ENCODE results near the gene EIF2B2.
"Not testable (repeated sequence)": the region's sequence is repeated elsewhere in the genome, so short reads cannot be mapped to it uniquely, and the experiment has no call there.

Gene EIF2B2

DNA sequence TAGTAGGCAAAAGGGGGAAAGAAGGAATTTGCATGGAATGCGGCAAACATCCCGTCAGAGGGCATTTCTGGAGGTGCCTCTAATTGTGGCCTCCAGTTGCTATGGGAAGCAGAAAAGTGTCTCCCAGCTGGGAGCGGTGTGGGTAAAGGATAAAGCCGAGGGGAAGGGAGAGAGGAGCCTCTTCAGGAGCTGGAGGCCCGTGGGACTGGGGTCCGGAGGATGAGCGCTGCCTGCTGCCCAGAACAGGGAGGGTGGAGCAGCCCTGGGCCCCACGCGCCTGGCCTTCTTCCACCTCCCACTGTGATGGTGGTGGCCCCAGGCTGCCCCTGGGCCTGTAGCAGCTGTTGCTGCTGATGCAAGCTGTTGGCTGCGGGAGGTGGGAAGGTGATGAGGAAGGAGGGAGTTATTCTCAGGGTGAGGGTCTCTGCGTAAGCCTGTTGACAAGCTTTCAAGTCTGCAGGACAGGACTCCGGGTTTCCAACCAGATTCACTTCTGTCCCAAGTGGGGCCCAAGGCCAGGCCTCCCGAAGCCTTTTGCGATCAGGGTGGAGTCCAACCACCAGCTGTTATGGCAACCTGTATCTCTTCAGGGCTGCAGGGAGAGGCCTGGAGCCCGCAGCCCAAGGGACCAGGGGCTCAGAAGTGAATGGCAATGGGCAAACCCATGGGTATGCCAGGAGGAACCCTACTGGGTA lies 28.2 kb upstream of the EIF2B2 start:
- DNase-seq, result no peak

DNA sequence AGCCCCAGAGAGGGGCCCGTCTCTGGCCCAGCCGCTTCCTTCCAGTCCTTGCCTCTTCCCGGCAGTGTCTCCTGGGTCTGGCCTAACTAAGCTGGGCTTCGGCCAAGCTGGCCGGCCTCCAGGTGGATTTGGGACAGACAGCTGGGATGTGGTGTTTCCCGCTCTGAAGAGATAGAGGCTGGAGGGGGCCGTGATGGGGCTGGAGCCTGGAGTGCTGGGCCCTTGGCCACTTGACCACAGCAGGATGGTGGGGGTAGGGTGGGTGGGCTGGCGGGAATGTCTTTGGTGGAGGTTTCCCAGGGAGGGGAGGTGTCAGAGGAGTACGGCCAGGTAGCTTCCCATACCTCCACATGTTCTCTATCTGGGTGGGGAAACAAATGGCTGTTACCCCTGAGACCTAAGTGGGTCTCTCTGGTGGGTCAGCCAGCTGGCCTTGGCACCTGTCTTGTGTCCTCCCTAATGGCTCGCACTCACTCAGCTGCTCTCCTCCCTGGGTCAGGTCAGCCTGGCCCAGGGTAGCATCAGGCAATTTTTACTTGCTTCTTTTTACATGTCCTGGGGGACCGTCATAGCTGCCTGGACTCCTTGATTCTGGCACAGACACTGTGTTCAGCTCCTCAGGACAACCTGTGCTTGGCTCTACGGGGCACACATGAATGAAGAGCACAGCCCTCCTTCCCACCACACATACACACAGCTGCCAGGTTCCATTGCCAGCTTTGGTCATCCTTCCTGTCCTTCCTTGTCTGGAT lies 27.5 kb upstream of the EIF2B2 start:
- DNase-seq, result no peak

DNA sequence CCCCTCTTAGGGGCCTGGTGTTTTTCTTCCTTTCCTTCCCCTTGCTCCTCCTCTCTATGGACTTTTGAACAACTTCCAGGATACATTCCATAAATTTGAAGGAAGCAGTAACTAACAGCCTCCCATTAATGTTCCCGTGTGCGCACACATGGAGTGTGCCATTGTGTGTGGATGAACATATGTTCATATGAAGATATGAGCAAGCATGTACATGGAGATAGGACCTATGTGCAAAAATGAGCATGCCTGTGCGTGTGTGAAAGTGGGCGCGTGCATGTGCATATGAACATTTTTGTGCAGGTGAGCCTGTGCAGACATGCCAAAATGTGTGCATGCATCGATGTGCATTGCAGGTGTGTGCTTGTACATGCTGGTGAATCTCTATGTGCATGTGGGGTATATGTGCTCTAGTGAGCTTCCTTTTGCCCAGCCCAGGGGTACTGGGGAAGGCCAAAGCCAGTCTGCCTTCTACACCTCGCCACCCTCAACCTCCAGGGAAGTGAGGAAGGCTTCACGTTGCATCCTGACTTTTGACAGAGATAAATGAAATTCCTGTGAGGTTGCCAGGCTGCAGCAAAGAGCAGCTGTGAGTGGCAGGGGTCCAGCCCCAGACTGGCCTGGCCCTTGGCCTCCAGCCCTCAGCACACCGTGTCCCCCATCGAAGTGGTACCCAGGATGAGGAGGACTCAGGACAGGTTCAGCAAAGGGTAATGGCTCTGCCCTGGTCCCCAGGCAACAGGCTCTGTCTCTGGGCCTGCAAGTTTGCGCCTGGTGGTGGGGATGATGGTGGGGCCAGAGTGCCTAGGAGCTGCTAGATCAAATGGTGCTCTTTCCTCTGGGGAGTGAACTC lies 26.2 kb upstream of the EIF2B2 start:
- no peak for DNase-seq

DNA sequence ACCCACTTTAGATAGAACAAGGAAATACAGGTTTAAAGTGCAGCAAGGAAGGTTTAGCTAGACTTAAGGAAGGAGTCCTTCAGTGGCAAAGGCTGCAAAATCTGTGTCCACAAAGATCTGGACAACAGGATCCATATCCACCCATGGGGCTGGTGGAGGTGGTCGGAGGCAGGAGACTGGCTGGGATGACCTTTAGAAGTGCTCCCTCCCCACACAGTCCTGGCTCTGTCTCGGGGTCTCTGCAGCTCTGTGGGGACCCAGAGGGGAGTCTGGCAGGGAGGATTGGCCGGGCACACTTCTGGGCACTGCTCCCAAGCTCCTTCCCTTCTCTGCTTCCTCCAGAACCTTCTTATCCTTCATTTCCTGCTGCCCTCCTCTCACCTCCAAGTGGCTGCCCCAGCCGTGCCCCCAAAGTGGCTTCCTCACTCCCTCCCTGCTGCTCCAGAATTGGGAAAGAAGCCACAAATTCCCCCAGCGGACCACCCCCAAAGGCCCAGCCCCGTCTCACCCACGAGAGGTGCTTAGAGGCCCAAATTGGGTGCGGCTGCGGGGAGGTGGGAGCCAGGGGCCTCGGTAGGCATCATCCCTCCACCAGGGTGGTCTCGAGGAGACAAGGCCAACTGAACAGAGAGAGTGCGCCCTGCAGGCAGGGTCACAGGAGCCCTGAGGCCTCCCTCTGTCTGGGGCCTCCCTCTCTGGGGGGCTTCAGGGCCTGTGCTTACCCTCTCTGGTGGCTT lies 25.4 kb upstream of the EIF2B2 start:
- no peak for DNase-seq

DNA sequence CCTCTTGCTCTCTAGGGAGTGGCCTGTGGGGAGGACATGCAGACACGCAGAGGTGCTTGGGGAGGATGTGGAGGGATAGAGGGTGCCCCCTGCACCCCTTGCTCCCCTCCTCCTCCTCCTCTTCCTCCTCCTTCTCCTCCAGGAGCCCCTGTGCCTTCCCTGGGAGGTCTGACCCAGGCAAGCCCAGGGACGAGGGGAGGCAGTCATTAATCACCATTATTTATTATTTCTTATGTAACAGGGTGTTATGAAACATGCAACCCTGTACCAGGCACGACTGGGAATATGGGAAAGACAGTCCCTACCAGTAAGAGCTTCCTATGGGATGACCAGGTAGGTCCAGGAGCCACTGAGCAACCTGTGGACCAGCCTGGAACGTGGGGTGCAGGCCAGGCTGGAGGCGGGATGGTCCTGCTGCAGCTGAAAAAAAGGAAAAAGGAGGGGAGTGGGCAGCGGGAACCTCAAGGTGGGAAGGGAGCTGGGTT lies 24.8 kb upstream of the EIF2B2 start:
- DNase-seq, result no peak

DNA sequence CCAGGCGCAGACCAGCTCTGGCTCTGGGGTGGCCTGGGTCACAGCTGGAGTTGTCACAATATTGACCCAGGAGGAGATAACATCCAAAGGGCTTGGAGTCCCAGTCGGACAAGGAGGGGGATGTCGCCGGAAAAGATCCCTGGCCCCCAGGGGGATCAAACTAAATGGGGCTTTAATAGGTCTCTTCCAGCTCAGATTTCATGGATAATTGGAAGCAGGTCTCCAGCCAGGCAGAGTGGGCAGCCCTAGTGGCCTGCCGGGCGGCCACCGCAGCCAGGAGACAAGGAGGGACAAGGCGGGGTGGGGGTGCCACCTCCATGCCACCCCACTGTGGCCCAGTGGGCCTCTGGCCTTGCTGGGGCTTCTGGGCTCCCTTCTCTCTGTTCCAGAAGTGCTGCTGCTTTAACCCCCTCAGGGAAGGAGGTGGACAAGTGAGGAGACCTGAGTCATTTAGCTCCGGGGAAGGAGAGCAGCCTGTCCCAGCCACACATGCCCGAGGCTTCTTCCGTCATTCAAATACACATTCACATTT lies 24.2 kb upstream of the EIF2B2 start:
- DNase-seq, result no peak

DNA sequence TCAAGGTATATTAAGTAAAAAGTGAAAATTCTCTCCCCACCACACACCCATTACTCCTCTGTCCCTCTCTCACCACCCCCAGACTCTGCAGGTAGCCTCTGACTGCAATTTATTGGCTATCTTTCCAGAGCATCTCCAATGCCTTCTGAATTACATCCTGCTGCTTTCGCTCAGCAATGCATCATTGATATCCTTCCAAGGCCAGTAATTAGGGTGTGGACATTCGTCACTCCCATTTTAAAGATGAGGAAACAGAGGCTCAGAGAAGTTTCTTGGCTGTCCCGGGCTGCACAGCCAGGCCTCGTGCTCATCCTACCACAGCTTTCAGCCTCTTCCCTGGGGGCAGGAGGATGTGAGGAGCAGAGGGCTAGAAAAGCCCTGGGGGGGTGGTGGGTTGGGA lies 23.7 kb upstream of the EIF2B2 start:
- DNase-seq, result no peak

DNA sequence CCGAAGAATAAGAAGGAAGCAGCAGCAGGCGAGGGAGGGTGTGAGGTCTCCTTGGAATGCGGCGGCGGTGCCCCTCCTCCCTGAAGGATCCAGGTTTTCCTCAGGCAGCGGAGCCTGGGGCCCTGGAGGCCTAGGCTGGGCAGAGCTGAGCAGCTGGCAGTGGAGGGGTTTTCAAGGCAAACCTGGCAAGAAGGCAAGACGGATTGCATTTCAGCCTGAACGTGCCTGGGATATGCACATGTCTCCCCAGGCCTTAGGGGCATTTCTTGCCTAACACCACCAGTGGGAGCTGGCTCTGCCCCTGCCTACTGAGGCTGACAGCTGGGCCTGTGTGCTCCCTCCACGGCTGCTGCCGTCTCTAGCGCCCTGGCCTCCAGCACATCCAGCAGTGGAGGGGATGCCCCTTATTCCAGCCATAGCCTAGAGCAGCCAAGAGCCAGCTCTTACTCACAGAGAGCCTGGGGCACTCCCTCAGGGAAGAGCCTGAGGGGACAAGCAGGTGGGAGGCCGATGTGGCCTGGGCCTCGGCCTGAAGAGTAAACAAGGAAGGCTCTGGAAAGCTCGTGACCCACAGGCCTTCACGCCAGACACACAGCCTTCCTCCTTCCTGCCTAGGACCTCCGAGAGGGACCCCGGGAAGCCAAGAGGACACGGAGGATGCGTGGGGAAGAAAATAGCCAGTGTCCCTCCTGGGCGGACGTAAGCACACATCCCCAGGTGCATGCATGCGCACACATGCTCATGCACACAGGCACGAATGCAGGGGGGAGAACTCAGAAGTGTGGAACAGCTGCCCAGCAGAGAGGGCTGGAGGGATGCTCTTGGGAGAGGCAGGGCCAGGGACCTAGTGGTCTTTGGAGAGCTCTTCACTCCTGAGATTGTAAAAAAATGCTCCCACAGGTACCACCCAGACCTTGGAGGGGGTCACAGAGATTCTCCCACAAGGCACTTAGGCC lies 23.0 kb upstream of the EIF2B2 start:
- no peak for DNase-seq

DNA sequence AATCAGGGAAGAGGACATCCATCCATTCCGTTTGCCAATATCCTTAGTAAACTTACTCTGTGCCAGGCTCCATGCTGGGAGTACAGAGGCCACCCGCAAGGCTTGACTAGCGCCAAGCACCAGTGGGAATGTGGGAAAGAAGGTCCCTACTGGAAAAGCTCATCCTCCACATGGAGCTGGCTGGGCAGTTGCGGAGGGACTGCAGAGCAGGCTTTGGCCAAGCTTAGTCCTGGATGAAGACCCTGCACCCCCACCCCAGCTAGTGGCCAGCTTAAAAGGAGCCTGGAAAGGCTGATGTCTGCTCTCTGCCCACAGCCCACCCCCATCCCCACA lies 22.4 kb upstream of the EIF2B2 start:
- DNase-seq, result no peak

DNA sequence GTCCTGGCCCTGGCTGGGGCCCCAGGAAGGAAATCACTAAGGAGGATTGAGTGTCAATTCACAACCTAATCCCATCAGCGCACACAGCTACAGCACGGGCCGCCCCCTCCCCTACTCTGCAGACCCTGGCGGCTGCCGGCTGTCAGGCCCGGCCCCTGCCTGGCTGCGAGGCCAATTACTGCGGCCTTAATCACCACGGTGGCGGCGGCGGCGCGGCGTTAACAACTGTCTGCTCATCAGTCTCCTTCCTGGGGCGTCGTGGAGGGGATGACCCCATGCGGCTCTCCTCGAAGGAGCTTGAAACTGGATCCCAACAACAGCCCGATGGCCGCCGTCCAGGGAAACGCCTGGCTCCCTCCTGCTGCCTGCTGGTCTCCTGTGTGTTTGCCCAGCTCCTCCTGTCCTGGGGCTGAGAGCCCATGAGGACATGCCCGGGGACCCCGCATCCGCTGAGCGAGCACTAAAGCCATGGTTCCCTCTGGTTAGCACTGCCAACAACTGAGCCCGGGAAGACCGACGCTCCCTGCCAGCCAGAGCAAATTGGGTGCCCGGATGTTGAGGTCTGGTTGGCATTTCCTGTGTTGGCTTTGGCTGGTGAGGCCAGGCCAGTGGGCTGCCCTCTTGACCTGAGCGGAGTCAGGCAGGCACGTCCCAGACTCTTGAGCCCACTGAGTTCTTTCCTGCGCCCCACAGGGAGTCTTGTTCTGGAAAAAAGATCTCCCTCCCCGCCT lies 21.8 kb upstream of the EIF2B2 start:
- no peak for DNase-seq

DNA sequence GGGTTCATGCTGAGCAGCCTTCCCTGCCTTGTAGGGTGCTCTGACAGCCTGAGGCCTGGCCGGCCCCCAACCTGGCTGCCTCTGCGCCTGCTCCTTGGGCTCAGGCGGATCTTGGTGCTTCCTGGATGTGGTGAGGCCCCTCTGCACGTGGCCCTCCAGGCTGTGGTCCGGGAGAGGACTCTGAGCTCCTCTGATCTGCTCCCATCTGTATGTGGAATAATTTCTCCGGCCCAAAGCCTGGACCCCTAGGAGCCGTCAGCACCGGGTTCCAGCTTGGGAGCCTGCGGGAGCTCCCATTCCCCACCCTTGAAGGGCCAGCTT lies 21.3 kb upstream of the EIF2B2 start:
- no peak for DNase-seq

DNA sequence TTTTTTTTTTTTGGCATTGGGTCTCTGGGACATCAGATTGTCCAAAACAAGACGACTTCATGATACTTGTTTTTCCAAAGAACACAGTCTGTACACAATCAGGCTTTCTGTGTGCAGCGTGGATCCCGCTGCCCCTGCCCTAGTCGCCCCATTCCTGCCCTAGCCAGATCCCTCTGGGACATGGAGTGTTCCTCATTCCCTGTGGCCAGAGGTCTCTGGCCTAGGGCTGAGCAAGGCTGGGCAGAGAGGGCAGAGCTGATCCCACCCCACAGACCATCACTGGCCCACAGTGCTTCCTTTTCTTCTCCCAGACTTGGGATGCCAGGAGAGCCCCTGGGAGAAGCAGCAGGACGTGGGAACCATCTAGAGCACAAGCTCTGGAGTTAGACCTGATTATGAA lies 20.9 kb upstream of the EIF2B2 start:
- DNase-seq, result no peak

DNA sequence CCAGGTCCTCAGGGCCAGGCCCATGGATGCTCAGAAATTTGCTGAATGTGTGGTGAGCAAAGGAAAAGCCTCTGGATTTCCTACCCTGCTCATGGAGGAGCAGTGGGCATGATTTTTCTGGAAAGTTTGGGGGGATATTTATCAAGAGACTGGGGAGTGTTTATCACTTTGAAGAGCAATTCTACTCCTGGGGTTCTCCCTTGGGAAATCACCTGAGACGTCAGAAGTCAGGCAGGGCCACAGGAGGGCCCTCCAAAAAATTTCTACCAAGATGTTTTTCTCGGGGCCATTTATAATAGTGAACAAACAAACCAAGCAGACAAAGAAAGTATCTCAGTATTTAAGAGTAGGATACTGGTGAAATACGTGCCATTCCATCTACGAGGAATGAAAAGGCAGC lies 20.1 kb upstream of the EIF2B2 start:
- no peak for DNase-seq

DNA sequence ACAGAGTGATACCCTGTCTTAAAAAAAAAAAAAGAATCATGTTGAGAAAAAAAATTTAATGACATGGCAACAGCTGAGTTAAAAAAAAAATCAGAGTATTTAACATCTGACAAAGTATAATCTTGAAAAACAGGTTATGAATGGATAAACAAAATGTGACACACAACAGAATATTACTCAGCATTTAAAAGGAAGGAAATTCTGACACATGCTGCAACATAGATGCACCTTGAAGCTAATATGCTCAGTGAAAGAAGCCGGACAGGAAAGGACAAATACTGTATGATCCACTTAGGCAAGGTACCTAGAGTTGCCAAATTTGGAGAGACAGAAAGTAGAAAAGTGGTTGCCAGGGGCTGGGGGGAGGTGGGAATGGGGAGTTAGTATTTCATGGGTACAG lies 19.4 kb upstream of the EIF2B2 start:
- peak; percentile 10 for DNase-seq

DNA sequence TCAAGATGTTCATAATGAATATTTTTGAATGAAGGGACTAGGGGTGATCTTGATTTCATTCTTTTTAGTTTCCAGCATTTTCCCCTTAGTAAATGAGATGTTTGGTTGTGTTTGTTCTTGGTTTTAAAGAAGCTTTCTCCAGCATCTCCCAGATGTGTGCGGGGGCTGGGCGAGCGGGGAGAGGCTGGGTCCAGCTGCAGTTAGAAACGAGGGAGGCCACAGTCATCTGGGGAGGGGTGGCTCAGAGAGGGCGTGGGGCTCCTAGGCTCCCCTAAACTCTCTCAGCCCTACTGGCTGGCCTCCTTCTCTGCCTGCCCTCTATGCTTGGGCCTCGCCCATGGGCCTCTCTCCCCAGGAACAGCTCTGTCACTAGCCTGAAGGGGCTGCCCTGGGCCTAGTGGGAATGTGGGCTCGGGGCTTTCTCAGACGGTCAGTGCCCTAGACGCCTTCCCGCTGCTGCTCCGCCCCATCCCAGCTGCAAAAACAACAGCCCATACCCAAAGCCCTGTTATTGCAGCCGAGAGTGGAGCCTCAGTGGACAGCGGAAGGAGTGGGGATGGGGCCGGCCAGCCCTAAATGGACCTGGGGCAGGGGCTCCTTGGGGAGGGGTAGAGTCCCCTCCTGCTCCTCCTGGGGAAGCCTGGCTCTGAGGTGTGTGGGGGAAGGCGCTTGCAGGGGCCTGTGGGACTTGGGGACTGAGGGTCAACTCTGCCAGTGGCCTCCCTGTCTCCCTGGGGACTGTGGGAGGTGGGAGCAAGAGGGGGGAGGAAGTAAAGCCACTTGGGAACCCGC lies 18.3 kb upstream of the EIF2B2 start:
- DNase-seq, result peak; percentile 11

DNA sequence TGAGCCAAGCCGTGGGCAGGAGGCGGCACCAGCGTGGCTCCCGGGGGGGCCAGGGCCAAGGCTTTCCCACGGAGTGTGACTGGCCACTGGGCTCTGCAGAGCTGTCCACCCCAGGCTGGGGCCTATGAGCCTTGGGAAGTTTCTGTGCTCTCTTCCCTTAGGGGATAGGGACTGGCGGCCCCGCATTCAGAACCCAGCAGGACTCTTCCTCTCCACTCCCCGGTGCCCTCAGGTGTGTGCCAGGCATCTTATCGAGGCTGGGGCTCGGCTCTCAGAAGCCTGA lies 17.8 kb upstream of the EIF2B2 start:
- DNase-seq, result no peak

DNA sequence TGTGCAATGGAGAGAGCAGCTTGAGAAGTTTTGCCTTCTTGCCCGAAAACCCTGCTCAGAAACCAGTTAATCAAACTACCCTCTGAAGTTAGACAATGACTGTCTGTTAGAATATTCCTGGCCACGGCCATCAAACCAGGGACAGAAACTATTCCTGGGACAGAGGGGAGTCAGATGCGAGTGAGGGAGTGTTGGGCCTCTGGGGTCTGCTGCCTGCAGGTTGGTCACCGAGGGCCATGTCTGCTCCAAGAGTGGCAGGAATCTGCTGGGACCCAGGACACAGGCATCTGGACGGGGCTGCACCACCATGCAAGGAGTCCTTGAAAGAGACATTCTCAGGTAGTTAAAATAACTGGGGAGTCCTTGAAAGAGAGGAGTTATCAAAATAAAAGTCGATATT lies 16.9 kb upstream of the EIF2B2 start:
- peak; percentile 13 for DNase-seq

DNA sequence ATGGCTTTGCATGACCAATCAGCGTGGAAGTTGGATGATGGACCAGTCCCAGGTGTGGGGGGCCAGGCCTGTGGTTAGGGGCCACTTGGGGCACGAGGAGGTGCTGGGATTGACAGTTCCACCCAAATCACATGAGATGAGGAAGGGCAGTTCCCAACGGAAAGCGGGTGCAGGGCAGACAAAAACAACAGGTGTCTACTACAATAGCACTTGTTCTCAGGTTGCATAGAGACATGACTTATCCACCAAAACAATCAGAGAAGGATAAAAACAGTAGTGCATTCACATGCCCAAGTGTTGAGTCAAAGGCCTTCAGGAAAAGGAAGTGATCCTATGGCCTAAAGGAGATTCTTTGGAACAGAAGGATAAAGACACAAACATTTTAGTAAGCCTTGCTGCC lies 14.6 kb upstream of the EIF2B2 start:
- DNase-seq, result peak; percentile 7

DNA sequence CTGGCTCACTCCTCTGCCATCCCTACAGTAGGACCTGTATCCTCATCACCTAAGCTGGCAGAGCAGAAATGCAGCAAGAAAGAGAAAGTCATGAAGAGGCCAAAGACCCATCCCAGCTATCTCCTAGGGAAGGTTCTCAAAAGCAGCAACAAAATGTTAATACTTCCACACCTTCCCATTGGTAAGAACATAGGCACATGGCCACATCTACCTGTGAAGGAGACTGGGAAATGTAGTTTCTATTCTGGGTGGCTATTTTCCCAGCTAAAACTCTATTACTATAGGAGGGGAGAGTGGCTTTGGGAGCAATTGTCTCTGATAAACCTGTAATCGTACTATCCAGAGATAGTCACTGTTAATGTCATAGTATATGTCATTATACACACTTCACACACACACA lies 13.7 kb upstream of the EIF2B2 start:
- DNase-seq, result no peak

DNA sequence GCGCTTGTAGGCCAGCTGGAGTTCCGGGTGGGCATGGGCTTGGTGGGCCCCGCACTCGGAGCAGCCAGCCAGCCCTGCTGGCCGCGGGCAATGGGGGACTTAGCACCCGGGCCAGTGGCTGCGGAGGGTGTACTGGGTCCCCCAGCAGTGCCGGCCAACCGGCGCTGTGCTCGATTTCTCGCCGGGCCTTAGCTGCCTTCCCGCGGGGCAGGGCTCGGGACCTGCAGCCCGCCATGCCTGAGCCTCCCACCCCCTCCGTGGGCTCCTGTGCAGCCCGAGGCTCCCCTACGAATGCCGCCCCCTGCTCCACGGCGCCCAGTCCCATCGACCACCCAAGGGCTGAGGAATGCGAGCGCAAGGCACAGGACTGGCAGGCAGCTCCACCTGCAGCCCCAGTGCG lies 8.5 kb upstream of the EIF2B2 start:
- DNase-seq, result not testable (repeated sequence)

Data from stimulated activated CD8-positive, alpha-beta memory T cell treated with anti-CD3 and anti-CD28 coated beads, Interleukin-4, amount 100 ng/mL, for 48 hours (primary cell).